Skeletal muscle tissue (tissue), 4 donors: ENCODE results near the gene TERF2IP. TPM values are rescaled to one million over a fixed set of nuclear protein-coding genes. Genes with fewer than 3 reads are reported as not detected.

Experiments used
- H3K27ac ChIP-seq: one replicate; pipeline ENCODE4 v1.7.0; 2013; ENCODE audit warnings: mild to moderate bottlenecking, low read depth, low read length, inconsistent platforms
- H3K27me3 ChIP-seq, 3 donors: one replicate each; pipeline ENCODE4 v1.7.0; 2013; ENCODE audit warnings: low read length in 3 of 3; ENCODE audit not compliant: control insufficient read depth in 3 of 3, insufficient read depth in 3 of 3
- H3K36me3 ChIP-seq, 3 donors: one replicate each; pipeline ENCODE4 v1.7.0; 2013; ENCODE audit warnings: low read length in 3 of 3; ENCODE audit not compliant: control insufficient read depth in 3 of 3, insufficient read depth in 3 of 3
- H3K4me1 ChIP-seq, 3 donors: one replicate each; pipeline ENCODE4 v1.7.0; 2013; ENCODE audit warnings: low read length in 3 of 3, mild to moderate bottlenecking in 3 of 3; ENCODE audit not compliant: control insufficient read depth in 3 of 3, insufficient read depth in 3 of 3
- H3K4me3 ChIP-seq, 3 donors: one replicate each; pipeline ENCODE4 v1.7.0; 2013; ENCODE audit warnings: low read length in 3 of 3
- H3K9ac ChIP-seq, 3 donors: one replicate each; pipeline ENCODE4 v1.7.0; 2013; ENCODE audit warnings: low read length in 3 of 3, mild to moderate bottlenecking in 3 of 3, moderate library complexity in 2 of 3, low read depth in 1 of 3
- H3K9me3 ChIP-seq, 3 donors: one replicate each; pipeline ENCODE4 v1.7.0; 2013; ENCODE audit warnings: low read length in 3 of 3; ENCODE audit not compliant: control insufficient read depth in 3 of 3
- total RNA-seq: library from RNA; depleted of rRNA; stranded (reverse); fragments of >200 nt; gene quantifications from one replicate; pipeline ENCODE4 v1.2.3, GENCODE V29; 2014
- donor health status: Osteomylitis.

Gene TERF2IP
- total RNA-seq, 1 donor from 2014 or later: 51.7 TPM

GRCh38 chr16:75618780-75619179 is 28.8 kb upstream of the TERF2IP start:
- Histone ChIP-seq H3K4me1 (peaks cover 11 to 18% (median 11%) of the 10 kb centered on the region in 3 donors), H3K27me3 (no peaks in the 10 kb centered on the region), H3K9me3 (no peaks in the 10 kb centered on the region), H3K4me3 (no peak overlapping the region), H3K36me3 (peaks cover 12 to 35% (median 31%) of the 10 kb centered on the region in 3 donors), H3K27ac (no peak overlapping the region), H3K9ac (no peak overlapping the region)

GRCh38 chr16:75620326-75621169 is 27.0 kb upstream of the TERF2IP start:
- no peak overlapping the region for H3K9ac ChIP-seq
- peaks cover 11 to 18% (median 11%) of the 10 kb centered on the region in 3 donors for H3K4me1 ChIP-seq
- H3K27ac ChIP-seq: no peak overlapping the region
- no peaks in the 10 kb centered on the region for H3K27me3 ChIP-seq
- no peak overlapping the region for H3K4me3 ChIP-seq
- H3K36me3 ChIP-seq: peaks cover 12 to 33% (median 27%) of the 10 kb centered on the region in 3 donors
- no peaks in the 10 kb centered on the region for H3K9me3 ChIP-seq

DNA sequence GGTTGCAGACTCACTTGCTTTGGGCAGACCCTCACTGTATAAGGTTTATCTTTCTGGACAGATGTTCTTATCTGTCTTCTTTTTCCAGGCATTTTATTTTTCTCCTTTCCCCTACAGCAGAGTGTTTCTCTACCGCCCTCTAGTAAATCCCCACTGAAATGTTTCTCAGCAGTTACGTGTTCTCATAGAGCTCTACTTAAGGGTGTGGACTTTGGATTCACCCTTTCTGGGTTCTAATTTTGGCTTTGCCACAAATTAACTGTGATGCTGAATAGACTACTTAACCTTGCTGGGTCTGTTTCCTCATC is 26.4 kb upstream of the TERF2IP start:
- Histone ChIP-seq H3K9me3 (no peaks in the 10 kb centered on the region), H3K4me3 (no peak overlapping the region), H3K27me3 (no peaks in the 10 kb centered on the region), H3K36me3 (peaks cover 16 to 32% (median 30%) of the 10 kb centered on the region in 3 donors), H3K9ac (no peak overlapping the region), H3K27ac (no peak overlapping the region), H3K4me1 (peaks cover 11 to 18% (median 11%) of the 10 kb centered on the region in 3 donors)

GRCh38 chr16:75622761-75623605 is 24.6 kb upstream of the TERF2IP start, which contains the start of gene ADAT1:
Gene ADAT1 (minus strand): TSS chr16:75623281. CDS start chr16:75620799, 2,482 bp downstream.
- H3K36me3 ChIP-seq: peaks cover 25 to 39% (median 36%) of the 10 kb centered on the region in 3 donors
- peak within 1 kb of the TSS; percentile 79 to 95 (median 93) for H3K9ac ChIP-seq
- no peaks in the 10 kb centered on the region for H3K27me3 ChIP-seq
- H3K9me3 ChIP-seq: no peaks in the 10 kb centered on the region
- peak within 1 kb of the TSS; percentile 90 to 96 (median 92) for H3K4me3 ChIP-seq
- peak within 1 kb of the TSS; percentile 86 for H3K27ac ChIP-seq
- peaks cover 11 to 18% (median 11%) of the 10 kb centered on the region in 3 donors for H3K4me1 ChIP-seq

GRCh38 chr16:75624921-75625334 is 22.6 kb upstream of the TERF2IP start:
- Histone ChIP-seq H3K9ac (no peak overlapping the region), H3K27ac (no peak overlapping the region), H3K4me1 (peaks cover 11 to 18% (median 11%) of the 10 kb centered on the region in 3 donors), H3K4me3 (no peak overlapping the region), H3K9me3 (no peaks in the 10 kb centered on the region), H3K27me3 (no peaks in the 10 kb centered on the region), H3K36me3 (peaks cover 42 to 52% (median 46%) of the 10 kb centered on the region in 3 donors)

- no peaks in the 10 kb centered on the region for H3K9me3 ChIP-seq
- peaks cover 7 to 11% (median 7%) of the 10 kb centered on the region in 3 donors for H3K4me1 ChIP-seq
- H3K27ac ChIP-seq: no peak overlapping the region
- H3K9ac ChIP-seq: peak overlapping the region in 1 of 3 donors; percentile 25
- no peak overlapping the region for H3K4me3 ChIP-seq
- no peaks in the 10 kb centered on the region for H3K27me3 ChIP-seq
- H3K36me3 ChIP-seq: peaks cover 55 to 62% (median 57%) of the 10 kb centered on the region in 3 donors
Observed at GRCh38 chr16:75626806-75627205, 20.8 kb upstream of the TERF2IP start.

- peaks cover 0 to 3% (median 0%) of the 10 kb centered on the region in 3 donors for H3K4me1 ChIP-seq
- H3K4me3 ChIP-seq: no peak overlapping the region
- no peaks in the 10 kb centered on the region for H3K9me3 ChIP-seq
- no peak overlapping the region for H3K9ac ChIP-seq
- H3K27me3 ChIP-seq: no peaks in the 10 kb centered on the region
- H3K36me3 ChIP-seq: peaks cover 64 to 70% (median 65%) of the 10 kb centered on the region in 3 donors
- H3K27ac ChIP-seq: no peak overlapping the region
Observed at GRCh38 chr16:75627851-75628250, 19.7 kb upstream of the TERF2IP start.

GRCh38 chr16:75628351-75628750 is 19.2 kb upstream of the TERF2IP start:
- Histone ChIP-seq H3K4me1 (no peaks in the 10 kb centered on the region), H3K27me3 (no peaks in the 10 kb centered on the region), H3K36me3 (peaks cover 67 to 74% (median 69%) of the 10 kb centered on the region in 3 donors), H3K4me3 (no peak overlapping the region), H3K9ac (no peak overlapping the region), H3K27ac (no peak overlapping the region), H3K9me3 (no peaks in the 10 kb centered on the region)

- Histone ChIP-seq H3K36me3 (peaks cover 73 to 80% (median 75%) of the 10 kb centered on the region in 3 donors), H3K9ac (no peak overlapping the region), H3K4me1 (no peaks in the 10 kb centered on the region), H3K4me3 (no peak overlapping the region), H3K9me3 (no peaks in the 10 kb centered on the region), H3K27me3 (no peaks in the 10 kb centered on the region), H3K27ac (no peak overlapping the region)
Observed at GRCh38 chr16:75629132-75629531, 18.4 kb upstream of the TERF2IP start.
